CD4-positive, alpha-beta T cell treated with Interleukin-4 for 1 hour (primary cell): ENCODE data around the gene TRAPPC5.

Source experiments
- DNase-seq, 2 donors: peaks; one replicate each; pipeline ENCODE4 v3.0.0-alpha.2; 2020 to 2022

Gene TRAPPC5

GRCh38 chr19:7701654-7702457, 21.2 kb downstream of the TRAPPC5 start, which contains the start of gene FCER2:
FCER2 (minus strand) TSS chr19:7702131; CDS start chr19:7699760, 2,371 bp downstream.
- peak in 1 of 2 donors; percentile 77 for DNase-seq

DNA sequence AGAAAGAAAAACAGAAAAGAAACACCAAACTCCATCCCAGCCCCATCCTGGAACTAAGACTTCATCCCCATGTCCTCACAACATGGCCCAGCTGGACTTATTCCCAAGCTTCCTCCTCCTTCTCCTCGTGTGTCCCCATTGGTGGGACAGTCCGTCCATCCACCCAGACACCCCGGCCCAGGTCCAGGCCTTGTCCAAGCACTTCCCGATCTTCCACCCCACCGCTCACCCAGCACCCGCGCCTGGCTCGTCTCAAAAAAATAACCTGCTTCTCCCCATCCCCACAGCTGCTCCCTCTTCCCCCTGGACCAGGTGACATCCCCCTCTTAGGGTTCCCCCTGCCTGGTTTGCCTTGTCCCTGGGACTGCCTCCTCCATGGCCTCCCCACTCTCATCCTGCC, 22.7 kb downstream of the TRAPPC5 start:
- DNase-seq: no peak

DNA sequence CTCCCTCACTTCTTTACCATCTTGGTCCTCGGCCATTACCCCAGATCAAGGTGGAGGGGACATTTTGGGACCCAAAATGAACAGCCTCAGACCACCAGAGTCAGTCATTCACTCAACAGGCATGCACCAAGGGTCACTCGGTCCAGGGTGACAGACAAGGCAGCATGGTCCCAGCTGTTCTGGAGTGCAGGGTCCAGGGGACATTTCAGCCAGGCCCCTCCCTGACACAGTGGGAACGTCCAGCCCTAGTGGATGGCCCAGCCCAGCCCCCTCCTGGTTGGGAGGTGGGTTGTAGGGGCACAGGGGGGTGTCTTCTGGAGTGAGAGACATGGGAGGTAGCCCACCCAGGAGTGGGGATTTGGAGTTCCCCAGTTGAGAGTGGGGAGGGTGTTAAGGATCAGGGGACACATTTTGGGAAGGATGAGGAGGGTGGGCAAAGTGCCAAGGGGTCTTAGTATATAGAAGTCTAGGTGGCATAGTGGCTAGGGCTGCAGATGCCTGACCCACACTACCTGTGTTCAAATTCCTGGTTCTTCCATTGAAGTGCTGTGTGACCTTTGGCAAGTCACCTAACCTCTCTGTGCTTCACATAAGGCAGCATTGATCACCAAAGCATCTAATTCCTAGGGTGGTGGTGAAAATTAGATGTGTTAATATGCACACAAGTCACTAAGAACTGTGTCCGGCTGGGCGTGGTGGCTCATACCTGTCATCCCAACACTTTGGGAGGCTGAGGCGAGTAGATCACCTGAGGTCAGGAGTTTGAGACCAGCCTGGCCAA, 23.8 kb downstream of the TRAPPC5 start:
- DNase-seq: no peak

DNA sequence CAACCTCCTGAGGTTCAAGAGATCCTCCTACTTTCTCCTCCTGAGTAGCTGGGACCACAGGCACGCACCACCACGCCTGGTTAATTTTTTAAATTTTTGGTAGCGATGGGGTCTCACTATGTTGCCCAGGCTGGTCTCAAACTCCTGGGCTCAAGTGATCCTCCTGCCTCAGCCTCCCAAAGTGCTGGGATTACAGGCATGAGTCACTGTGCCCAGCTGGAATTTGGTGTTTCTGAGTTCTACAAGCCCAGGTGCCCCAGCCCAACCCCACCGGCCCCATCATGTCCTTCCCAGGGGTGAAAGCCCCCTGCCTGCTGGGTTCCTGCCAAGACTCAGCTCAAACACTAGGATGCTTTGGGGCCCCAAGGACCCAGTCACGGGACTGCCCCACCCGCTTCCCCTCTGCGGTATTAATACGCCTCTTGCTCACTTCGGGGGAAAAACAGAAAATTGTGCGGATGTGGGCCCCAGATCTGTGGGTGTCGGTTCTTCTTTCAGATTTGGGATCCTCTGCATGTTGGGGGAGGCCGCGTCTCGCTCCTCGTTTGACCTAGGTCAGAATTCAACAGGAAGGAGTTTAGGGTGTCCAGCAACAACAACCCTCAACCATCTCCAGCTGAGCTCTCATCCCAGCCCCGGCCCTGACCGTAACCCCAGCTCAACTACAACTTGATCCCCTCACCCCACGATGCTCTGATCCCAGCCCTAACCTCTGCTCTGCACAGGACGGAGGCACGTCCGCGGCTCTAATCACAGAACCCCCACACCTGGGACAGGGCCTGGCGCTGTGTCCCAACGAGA, 25.0 kb downstream of the TRAPPC5 start:
- DNase-seq: peak; percentile 85 to 91

GRCh38 chr19:7706188-7706954, 25.7 kb downstream of the TRAPPC5 start:
- no peak for DNase-seq

DNA sequence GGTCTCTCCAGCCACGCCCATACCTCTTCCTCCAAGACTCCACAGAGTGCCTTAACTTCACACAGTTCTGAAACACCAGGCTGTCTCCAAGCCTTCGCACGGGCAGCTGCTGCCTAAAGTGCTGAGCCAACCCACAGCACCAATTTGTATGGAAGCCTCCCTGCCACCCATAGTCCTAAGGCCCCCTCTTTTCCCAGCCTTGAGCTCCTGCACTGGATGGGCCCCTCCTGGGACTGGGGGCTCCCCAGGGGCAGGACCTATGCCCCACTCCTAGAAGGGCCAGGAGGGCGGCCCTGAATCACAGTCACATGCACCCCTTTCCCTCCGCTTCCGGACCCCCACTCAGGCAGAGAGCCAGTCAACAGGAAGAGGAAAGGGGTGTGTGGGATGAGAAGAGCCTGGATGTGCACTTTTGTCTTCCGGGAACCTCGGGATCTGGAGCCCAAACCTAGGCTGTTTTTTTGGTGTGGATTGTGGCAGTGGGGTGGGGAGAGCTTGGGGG, 26.4 kb downstream of the TRAPPC5 start:
- DNase-seq: no peak

- no peak for DNase-seq
Observed at GRCh38 chr19:7709932-7710460, 29.4 kb downstream of the TRAPPC5 start.

GRCh38 chr19:7710616-7711015, 30.0 kb downstream of the TRAPPC5 start:
- no peak for DNase-seq

DNA sequence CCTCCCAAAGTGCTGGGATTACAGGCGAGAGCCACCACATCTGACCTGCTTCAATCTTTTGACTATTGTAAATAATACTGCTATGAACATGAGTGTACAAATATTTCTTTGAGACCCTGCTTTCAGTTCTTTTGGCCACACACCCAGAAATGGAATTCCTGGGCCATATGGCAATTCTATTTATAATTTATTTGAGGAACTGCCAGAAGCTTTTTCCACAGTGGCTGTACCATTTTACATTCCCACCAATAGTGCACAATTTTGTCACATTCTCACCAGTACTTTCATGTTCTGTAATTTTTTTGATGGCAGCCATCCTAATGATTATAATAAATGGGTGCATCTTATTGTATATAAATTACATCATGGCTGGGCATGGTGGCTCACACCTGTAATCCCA, 35.0 kb downstream of the TRAPPC5 start:
- DNase-seq: no peak

DNA sequence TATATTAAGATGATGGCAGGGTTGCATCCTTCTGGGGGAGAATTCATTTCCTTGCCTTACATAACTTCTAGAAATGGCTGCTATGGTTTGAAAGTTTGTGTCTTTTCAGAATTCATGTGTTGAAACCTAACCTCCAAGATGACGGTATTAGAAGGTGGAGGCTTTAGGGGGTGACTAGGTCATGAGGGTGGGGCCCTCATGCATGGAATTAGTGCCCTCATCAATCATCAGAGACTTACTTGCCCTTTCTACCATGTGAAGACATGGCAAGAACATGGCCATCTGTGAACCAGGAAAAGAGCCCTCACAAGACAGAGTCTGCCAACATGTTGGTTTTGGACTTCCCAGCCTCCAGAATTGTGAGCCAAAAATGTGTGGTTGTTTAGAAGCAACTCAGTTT, 36.1 kb downstream of the TRAPPC5 start:
- DNase-seq: no peak

DNA sequence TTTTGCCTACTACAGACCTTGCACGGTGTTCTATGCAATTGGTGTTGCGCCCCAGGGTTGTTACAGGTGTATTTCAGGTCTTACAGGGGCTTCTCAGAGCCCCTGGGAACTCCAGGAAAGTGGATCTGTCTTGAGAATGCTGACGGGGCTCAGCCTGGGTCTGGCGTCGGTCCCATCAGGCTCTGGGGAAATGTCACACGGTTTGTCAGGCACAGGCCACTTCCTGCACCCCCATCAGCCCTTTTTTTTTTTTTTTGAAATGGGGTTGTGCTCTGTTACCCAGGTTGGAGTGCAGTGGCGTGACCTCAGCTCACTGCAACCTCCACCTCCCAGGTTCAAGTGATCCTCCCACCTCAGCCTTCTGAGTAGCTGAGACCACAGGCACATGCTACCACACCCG, 38.0 kb downstream of the TRAPPC5 start:
- peak in 1 of 2 donors; percentile 49 for DNase-seq

GRCh38 chr19:7720351-7720750, 39.7 kb downstream of the TRAPPC5 start:
- DNase-seq: no peak

- no peak for DNase-seq
Observed at GRCh38 chr19:7722231-7722651, 41.6 kb downstream of the TRAPPC5 start.

GRCh38 chr19:7725791-7726190, 45.2 kb downstream of the TRAPPC5 start:
- no peak for DNase-seq

DNA sequence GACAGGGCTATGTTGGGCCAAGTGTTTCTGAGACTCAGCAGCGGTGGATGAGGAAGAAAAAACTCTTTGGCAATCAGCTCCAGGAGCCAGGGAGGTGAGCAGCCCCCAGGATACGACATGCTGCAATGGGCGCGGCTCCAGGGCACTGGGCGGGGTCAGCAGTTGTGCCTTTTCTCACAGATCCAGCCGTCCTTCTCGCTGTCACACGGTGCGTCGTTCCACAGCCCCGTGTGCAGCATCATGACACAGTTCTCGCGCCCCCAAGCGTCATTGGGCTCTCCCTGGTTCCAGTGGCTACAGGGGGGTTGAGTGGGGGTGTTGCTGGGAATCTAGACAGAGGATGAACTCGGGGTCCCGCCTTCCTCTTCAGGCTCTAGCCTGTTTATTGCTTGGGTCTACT, 48.6 kb downstream of the TRAPPC5 start:
- DNase-seq: peak; percentile 21 to 56

GRCh38 chr19:7729831-7730285, 49.2 kb downstream of the TRAPPC5 start:
- DNase-seq: peak in 1 of 2 donors; percentile 40

DNA sequence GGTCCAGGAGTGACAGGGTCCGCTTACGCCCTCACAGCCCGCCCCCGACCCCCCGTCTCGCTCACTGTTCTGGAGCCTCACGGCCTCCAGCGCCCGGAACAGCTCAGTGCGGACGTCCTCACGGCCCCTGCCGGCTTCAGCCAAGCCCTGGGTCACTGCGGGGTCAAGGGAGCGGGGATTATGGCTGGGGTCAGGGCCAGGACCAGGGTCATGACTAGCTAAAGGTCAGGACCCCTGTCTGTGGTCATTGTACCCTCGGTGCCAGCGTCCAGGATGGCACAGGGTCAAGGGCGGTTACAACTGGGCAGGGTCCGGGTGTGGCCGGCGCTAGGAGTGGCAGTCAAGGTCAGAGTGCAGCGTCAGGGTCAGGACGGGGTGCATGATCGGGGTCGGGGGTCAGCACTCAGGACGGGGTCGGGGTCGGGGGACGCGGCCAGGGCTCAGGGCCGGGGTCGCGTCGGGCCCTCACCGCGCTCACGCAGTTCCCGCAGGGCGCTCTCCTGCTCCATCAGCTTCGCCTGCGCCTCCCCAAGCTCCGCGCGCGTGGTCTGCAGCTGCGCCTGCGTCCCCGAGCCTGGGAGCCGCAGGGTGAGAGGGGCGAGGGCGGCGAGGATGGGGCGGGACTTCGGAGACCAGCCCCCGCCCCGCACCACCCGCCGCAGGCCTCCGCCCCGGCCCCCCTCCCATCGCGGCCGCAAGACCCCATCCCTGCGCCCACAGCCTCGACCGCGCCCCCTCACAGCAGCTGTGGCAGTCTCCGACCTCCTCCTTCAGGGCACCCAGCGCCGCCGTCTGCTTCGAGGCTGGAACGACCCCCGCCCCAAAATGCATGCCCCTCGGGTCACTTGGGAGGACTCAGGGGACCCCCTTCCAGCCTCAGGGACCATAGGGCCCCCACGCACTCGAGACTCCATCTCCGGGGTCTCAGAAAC, 49.9 kb downstream of the TRAPPC5 start:
- no peak for DNase-seq

DNA sequence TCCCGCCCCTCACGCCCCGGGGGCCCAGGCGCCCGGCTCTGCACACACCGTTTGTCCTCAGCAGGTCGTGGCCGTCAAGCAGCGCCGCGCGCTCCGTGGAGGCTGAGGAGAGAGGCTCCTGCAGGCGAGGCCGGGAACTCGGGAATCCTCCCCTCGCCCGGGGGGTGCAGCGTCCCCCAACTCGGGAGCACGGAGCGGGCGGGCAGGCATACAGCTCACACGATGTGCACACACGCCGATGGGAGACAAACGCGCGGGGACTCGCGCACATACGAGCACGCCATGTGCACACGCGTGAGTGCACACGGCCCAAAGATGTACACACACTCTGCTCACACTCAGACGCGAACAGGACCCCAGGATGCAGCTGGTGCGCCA, 50.6 kb downstream of the TRAPPC5 start:
- no peak for DNase-seq

GRCh38 chr19:7731615-7732014, 51.0 kb downstream of the TRAPPC5 start:
- DNase-seq: no peak

- DNase-seq: no peak
Observed at GRCh38 chr19:7732045-7732444, 51.4 kb downstream of the TRAPPC5 start, which contains the start of gene CLEC4G. CLEC4G (minus strand) TSS chr19:7732110; CDS start chr19:7732102, 8 bp downstream.

DNA sequence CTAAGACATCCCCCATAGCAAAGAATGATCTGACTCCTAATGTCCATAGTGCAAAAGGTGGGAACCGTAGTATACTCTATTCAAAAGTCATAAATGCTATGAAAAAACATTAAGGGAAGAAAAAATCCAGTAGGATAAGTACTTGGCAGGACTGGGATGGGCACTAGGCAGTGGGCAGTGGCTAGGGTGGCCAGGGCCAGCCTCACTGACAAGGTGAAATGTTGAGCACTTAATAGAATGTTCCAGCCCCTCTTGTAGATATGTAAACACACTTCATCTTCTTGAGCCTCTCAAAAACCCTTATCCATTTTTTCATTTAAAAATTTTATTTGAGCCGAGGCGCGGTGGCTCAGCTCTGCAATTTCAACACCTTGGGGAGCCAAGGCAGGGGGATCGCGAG, 52.7 kb downstream of the TRAPPC5 start:
- no peak for DNase-seq
